ENCODE measurements around the gene PTP4A1. TPM values are rescaled to one million over a fixed set of nuclear protein-coding genes. Genes with fewer than 3 reads are reported as not detected.
A peak's percentile ranks its signal among the peaks of the same experiment; 100 is the strongest.

The PTP4A1 gene
- total RNA-seq, 2 experiments from 2014 or later: 65.2 to 66.4 TPM

DNA sequence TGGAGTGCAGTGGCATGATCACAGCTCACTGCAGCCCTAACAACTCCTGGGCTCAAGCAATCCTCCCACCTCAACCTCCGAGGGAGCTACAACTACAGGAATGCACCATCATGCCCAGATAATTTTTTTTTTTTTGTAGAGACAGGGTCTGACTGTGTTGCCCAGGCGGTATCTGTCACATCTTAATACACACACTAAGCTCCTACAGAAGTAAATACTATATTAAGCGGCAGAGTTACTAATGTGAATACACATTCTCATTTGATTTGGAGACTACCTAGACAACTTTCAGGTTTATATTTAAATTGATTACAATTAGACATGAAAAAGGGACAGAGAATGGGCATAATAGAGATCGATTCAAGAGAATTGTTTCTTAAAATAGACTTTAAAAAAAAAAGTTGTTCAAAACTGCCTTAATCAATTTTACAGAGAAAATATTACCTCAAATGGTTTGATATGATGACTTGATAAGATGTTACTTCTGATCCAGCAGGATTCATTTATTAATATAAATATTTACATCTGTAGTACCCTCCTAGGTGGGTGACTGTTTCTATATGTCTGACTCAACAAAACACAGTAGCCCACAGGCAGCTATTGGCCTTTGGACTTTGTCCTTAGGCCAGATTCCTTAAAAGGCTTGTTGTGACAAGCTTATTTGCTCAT lies 7.1 kb upstream of the PTP4A1 start:
- Mint-ChIP-seq H3K4me1 (peaks cover 6% of the 10 kb centered on the region), H3K27me3 (no peaks in the 10 kb centered on the region), H3K27ac (no peak overlapping the region), H3K36me3 (no peaks in the 10 kb centered on the region), H3K4me3 (no peak overlapping the region), H3K9me3 (no peaks in the 10 kb centered on the region)
- ATAC-seq (ENCODE audit: low read depth): no peak
- POLR2A ChIA-PET: no interaction called here
- DNase-seq: no peak

GRCh38 chr6:63565727-63566596 lies 6.3 kb upstream of the PTP4A1 start:
- DNase-seq (no peak), ATAC-seq (ENCODE audit: low read depth) (no peak)
- Mint-ChIP-seq H3K4me1 (peaks cover 6% of the 10 kb centered on the region), H3K27ac (no peak overlapping the region), H3K4me3 (no peak overlapping the region), H3K27me3 (no peaks in the 10 kb centered on the region), H3K9me3 (no peaks in the 10 kb centered on the region), H3K36me3 (no peaks in the 10 kb centered on the region)
- POLR2A ChIA-PET: no interaction called here

GRCh38 chr6:63567966-63568365 lies 4.3 kb upstream of the PTP4A1 start:
- POLR2A ChIA-PET: no interaction called here
- H3K4me3 Mint-ChIP-seq: no peak overlapping the region
- no peaks in the 10 kb centered on the region for H3K36me3 Mint-ChIP-seq
- no peaks in the 10 kb centered on the region for H3K27me3 Mint-ChIP-seq
- no peak for ATAC-seq (ENCODE audit: low read depth)
- no peak overlapping the region for H3K27ac Mint-ChIP-seq
- no peaks in the 10 kb centered on the region for H3K9me3 Mint-ChIP-seq
- no peak for DNase-seq
- H3K4me1 Mint-ChIP-seq: peaks cover 14% of the 10 kb centered on the region

DNA sequence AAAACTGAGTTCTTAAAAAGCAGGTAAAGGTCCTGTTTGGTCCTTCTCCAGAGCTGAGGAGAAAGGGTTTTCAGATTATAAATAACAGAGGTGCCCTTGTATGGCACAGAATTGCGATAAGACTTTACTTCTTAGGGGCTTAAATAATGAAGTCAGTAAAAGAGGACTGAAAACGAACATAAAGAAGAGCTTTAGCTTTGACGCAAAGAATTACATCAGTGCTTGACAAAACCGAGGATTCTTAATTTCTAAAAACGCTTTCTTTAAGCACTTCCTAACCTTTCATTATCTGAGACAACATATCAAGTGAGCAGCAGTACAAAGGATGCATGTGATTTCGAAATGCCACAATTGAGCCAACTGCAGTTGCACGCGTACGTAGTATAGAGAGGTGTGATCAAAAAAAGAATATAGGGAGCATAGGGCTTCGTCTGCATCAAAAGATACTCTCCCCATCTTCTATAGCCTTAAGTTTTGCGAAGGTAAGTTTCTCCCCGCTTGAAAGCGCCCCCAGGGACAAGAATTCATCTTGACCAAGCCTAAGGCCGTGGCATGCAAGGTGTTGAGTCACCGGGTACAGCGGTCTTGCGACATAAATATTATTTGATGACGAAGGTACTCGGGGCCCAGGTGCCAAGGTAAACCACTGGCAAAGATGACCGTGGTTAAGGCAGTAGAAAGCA lies 778 bp upstream of the PTP4A1 start:
- no peak for DNase-seq
- Mint-ChIP-seq H3K36me3 (peaks cover 9% of the 10 kb centered on the region), H3K4me3 (peak overlapping the region; percentile 89), H3K27me3 (no peaks in the 10 kb centered on the region), H3K9me3 (no peaks in the 10 kb centered on the region), H3K4me1 (peaks cover 29% of the 10 kb centered on the region), H3K27ac (peak overlapping the region; percentile 95)
- no peak for ATAC-seq (ENCODE audit: low read depth)
- POLR2A ChIA-PET: interaction anchor here (1.2 kb wide), 1 partner anchor 63 kb away, joined by 5 read pairs; the partner anchor contains the start of gene PHF3

- ATAC-seq (ENCODE audit: low read depth) (peak; percentile 0), DNase-seq (no peak)
- H3K9me3 Mint-ChIP-seq: no peaks in the 10 kb centered on the region
- peak overlapping the region; percentile 97 for H3K27ac Mint-ChIP-seq
- no peaks in the 10 kb centered on the region for H3K27me3 Mint-ChIP-seq
- POLR2A ChIA-PET: interaction anchor here (1.1 to 2.4 kb wide), 5 partner anchors 43 to 220 kb away, joined by 3 to 19 read pairs (median 6); partner anchors contain the start of gene PHF3
- peak overlapping the region; percentile 97 for H3K4me3 Mint-ChIP-seq
- peaks cover 30% of the 10 kb centered on the region for H3K4me1 Mint-ChIP-seq
- H3K36me3 Mint-ChIP-seq: peaks cover 15% of the 10 kb centered on the region
Measured at GRCh38 chr6:63572747-63573075, 431 bp downstream of the PTP4A1 start.

DNA sequence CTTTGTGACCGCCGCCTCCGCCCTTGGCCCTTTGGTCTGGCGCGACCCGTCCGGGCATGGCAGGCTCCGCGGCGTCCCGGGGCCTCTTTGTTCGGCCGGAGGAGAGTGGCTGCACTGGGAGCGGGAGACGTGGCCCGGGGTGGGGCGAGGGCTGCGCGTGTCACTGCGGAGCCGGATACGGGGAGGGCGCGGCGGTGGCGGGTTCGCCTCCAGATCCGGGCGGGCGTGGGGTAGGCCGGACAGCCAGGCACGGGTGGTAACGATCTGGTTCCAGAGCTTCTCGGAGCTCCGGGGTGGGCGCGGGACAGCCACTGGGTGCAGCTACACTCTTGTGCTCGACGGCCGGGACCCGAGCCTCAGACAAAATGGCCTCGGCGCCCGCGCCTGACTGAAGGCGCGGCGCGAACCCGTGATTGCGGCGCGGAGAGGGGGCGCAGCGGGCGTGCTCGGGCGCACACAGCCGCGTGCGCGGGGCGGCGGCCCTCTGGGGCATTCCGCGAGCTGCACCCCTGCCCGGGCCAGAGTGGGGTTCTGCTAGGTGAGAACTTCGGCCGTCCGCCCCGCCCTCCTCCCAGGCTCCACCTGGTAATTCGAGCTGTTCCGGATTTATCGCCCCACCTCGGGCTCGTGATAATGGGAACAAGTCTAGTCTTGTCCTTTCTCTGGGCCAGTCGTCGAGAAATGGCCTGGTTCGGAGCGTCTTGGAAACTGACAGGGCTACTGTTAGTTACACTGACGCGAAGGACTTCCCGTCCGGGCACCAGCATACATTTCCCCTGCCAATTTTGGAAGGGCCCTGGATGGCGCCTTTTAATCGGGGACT lies 1.0 kb downstream of the PTP4A1 start:
- peaks cover 30% of the 10 kb centered on the region for H3K4me1 Mint-ChIP-seq

DNA sequence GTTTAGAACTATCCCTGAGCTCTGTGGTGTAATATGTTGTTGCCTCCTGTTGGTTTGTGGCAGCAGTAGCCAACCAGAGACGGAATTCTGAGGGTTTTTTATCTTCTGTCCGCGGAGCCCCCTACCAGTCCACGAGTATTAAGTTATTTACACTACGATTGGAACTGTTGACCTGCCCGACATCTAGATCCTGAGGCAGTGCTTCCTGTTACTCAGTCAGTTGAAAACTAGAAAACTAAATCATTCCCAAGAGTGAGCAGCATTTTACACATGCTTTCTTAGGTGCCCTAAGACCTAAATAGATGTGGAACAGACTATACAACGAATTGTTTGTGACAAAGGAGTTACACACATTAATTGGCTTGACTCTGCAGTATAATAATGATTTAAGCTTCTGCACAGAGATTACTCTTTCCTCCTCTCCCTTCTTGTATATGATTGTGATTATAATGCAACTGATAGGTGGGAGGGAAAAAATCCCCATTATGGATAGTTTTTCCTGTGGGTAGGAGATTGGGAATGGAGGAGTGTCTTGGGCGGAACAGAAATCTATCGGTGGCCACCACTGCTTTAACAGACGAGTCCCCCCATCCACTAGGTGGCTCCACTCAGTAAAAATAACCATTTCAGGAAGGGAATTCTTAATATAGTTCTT lies 1.7 kb downstream of the PTP4A1 start:
- DNase-seq: no peak
- ATAC-seq (ENCODE audit: low read depth): peak; percentile 0
- peaks cover 15% of the 10 kb centered on the region for H3K36me3 Mint-ChIP-seq
- no peaks in the 10 kb centered on the region for H3K9me3 Mint-ChIP-seq
- peak overlapping the region; percentile 97 for H3K4me3 Mint-ChIP-seq
- POLR2A ChIA-PET: interaction anchor here (0.5 to 2.4 kb wide), 12 partner anchors 10 to 223 kb away, joined by 3 to 19 read pairs (median 4); partner anchors contain the start of gene PHF3
- H3K27ac Mint-ChIP-seq: peak overlapping the region; percentile 97
- no peaks in the 10 kb centered on the region for H3K27me3 Mint-ChIP-seq
- peaks cover 30% of the 10 kb centered on the region for H3K4me1 Mint-ChIP-seq

More for the DNA sequence above, 1.0 kb downstream of the PTP4A1 start:
- Mint-ChIP-seq H3K36me3 (peaks cover 15% of the 10 kb centered on the region), H3K4me3 (peak overlapping the region; percentile 97), H3K27me3 (no peaks in the 10 kb centered on the region), H3K27ac (peak overlapping the region; percentile 97), H3K9me3 (no peaks in the 10 kb centered on the region)
- peak; percentile 41 for ATAC-seq (ENCODE audit: low read depth)
- peak; percentile 82 for DNase-seq
- POLR2A ChIA-PET: interaction anchor here (0.5 to 2.4 kb wide), 11 partner anchors 25 to 222 kb away, joined by 3 to 19 read pairs (median 4); partner anchors contain the start of gene PHF3

- Mint-ChIP-seq H3K9me3 (no peaks in the 10 kb centered on the region), H3K27ac (peak overlapping the region; percentile 97), H3K4me1 (peaks cover 30% of the 10 kb centered on the region), H3K4me3 (peak overlapping the region; percentile 97), H3K36me3 (peaks cover 15% of the 10 kb centered on the region), H3K27me3 (no peaks in the 10 kb centered on the region)
- ATAC-seq (ENCODE audit: low read depth) (no peak), DNase-seq (no peak)
- POLR2A ChIA-PET: interaction anchor here (1.0 to 2.4 kb wide), 6 partner anchors 10 to 222 kb away, joined by 3 to 19 read pairs (median 4); partner anchors contain the start of gene PHF3
Measured at GRCh38 chr6:63574554-63574900, 2.2 kb downstream of the PTP4A1 start.

GRCh38 chr6:63576147-63576772 lies 4.0 kb downstream of the PTP4A1 start:
- H3K4me3 Mint-ChIP-seq: peak overlapping the region; percentile 17
- peaks cover 28% of the 10 kb centered on the region for H3K36me3 Mint-ChIP-seq
- DNase-seq: no peak
- no peaks in the 10 kb centered on the region for H3K9me3 Mint-ChIP-seq
- ATAC-seq (ENCODE audit: low read depth): no peak
- peaks cover 28% of the 10 kb centered on the region for H3K4me1 Mint-ChIP-seq
- no peaks in the 10 kb centered on the region for H3K27me3 Mint-ChIP-seq
- no peak overlapping the region for H3K27ac Mint-ChIP-seq
- POLR2A ChIA-PET: no interaction called here

- DNase-seq (no peak), ATAC-seq (ENCODE audit: low read depth) (no peak)
- H3K27me3 Mint-ChIP-seq: no peaks in the 10 kb centered on the region
- no peaks in the 10 kb centered on the region for H3K9me3 Mint-ChIP-seq
- H3K36me3 Mint-ChIP-seq: peaks cover 31% of the 10 kb centered on the region
- peaks cover 22% of the 10 kb centered on the region for H3K4me1 Mint-ChIP-seq
- POLR2A ChIA-PET: no interaction called here
- H3K4me3 Mint-ChIP-seq: no peak overlapping the region
- no peak overlapping the region for H3K27ac Mint-ChIP-seq
Measured at GRCh38 chr6:63576985-63577712, 4.9 kb downstream of the PTP4A1 start.

DNA sequence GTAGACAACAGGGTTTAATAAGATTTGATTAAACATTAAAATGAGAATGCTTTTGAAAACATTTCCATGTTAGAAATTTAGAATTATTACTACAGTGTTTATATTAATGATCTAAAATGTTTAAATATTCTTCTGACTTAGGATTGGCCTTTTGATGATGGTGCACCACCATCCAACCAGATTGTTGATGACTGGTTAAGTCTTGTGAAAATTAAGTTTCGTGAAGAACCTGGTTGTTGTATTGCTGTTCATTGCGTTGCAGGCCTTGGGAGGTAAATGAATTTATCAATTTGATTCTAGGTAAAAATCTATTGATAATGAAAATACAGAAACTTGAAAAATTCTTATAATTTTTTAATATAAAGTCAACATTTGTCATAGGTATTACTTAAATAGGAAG lies 6.5 kb downstream of the PTP4A1 start:
- no peak for DNase-seq

More for the DNA sequence above, 6.5 kb downstream of the PTP4A1 start:
- H3K27ac Mint-ChIP-seq: no peak overlapping the region
- H3K4me1 Mint-ChIP-seq: peaks cover 24% of the 10 kb centered on the region
- peaks cover 34% of the 10 kb centered on the region for H3K36me3 Mint-ChIP-seq
- H3K4me3 Mint-ChIP-seq: no peak overlapping the region
- no peaks in the 10 kb centered on the region for H3K27me3 Mint-ChIP-seq
- ATAC-seq (ENCODE audit: low read depth): no peak
- POLR2A ChIA-PET: no interaction called here
- no peaks in the 10 kb centered on the region for H3K9me3 Mint-ChIP-seq
